Measurements from ENCODE around the gene MGMT. TPM values are rescaled to one million over a fixed set of nuclear protein-coding genes. Genes with fewer than 3 reads are reported as not detected.

The MGMT gene
- total and polyA plus RNA-seq, 2 of the 4 experiments (the other 2 are of a cell fraction) = 11.5 to 17.8 TPM

- no TSS peak for BruUV-seq (replicated peaks)
- no peak for ATAC-seq (ENCODE audit: low read depth)
Measured at GRCh38 chr10:129741280-129741977, 274.4 kb downstream of the MGMT start.

More at GRCh38 chr10:129741280-129741977, 274.4 kb downstream of the MGMT start:
- no peak overlapping the region for H2AFZ ChIP-seq (replicated peaks; ENCODE audit: low read length, poor library complexity)
- H3K27me3 ChIP-seq (ENCODE audit: control insufficient read depth, insufficient read depth, low read length) = no peaks in the 10 kb centered on the region
- ChIA-PET POLR2A (ENCODE audit: unreplicated experiment) (no interaction called here), CTCF (no interaction called here)
- dilution Hi-C loops (cut with HindIII; ENCODE audit: low sequenced_read_pairs, unreplicated experiment) (no loop called here), intact Hi-C loops (cut with micrococcal nuclease) (no loop called here), in situ Hi-C loops (cut with MboI; ENCODE audit: low sequenced_read_pairs) (no loop called here)
- H3K18ac ChIP-seq (ENCODE audit: low read depth, low read length) = no peak overlapping the region
- H2BK20ac ChIP-seq (ENCODE audit: low read depth, low read length) = no peak overlapping the region
- peak overlapping the region; percentile 24 for H2AK9ac ChIP-seq (replicated peaks; ENCODE audit: low read depth, low read length, poor library complexity)
- peaks cover 31% of the 10 kb centered on the region for H3K9me3 ChIP-seq (ENCODE audit: control insufficient read depth, insufficient read depth, low read length)
- H2BK15ac ChIP-seq (ENCODE audit: low read depth, low read length) = no peak overlapping the region
- no peaks in the 10 kb centered on the region for H3K4me1 ChIP-seq (ENCODE audit: control insufficient read depth, insufficient read depth, low read length)
- H4K8ac ChIP-seq (ENCODE audit: low read depth in 2 of 2, low read length in 2 of 2) = no peak overlapping the region
- 72% methylated on average over 7 of the region's 19 CpGs; no CpG with 5 or more reads in 1 of the 2 experiments for WGBS, 2 experiments (ENCODE audit: extremely low coverage in 2 of 2, insufficient read length in 1 of 2)
- no peak overlapping the region for H4K5ac ChIP-seq (ENCODE audit: low read depth, low read length)
- H3K9ac ChIP-seq (ENCODE audit: low read depth, low read length) = no peak overlapping the region
- no peak overlapping the region for H3K27ac ChIP-seq (ENCODE audit: insufficient read depth, low read length)
- no peaks in the 10 kb centered on the region for H3K79me1 ChIP-seq (ENCODE audit: low read depth in 1 of 2, low read length in 2 of 2)
- no peaks in the 10 kb centered on the region for H3K36me3 ChIP-seq (ENCODE audit: control insufficient read depth, insufficient read depth, low read length)
- H3K23ac ChIP-seq (ENCODE audit: low read depth, low read length) = no peak overlapping the region
- no peak for TF ChIP-seq POLR2A (IDR thresholded peaks at IDR 0.05; ENCODE audit: low read depth, low read length)
- H3K4ac ChIP-seq (ENCODE audit: low read depth, low read length) = no peak overlapping the region
- H3K4me3 ChIP-seq (ENCODE audit: insufficient read depth, low read depth, low read length) = no peak overlapping the region
- no peaks in the 10 kb centered on the region for H3K9me1 ChIP-seq (ENCODE audit: insufficient read depth, low read length)
- no peak overlapping the region for H2AK5ac ChIP-seq (ENCODE audit: low read depth, low read length)
- H2BK5ac ChIP-seq (ENCODE audit: low read depth, low read length, poor library complexity, severe bottlenecking) = no peak overlapping the region
- no peak overlapping the region for H4K91ac ChIP-seq (ENCODE audit: insufficient read depth, low read depth, low read length)
- DNase-seq = no peak
- H4K20me1 ChIP-seq (ENCODE audit: insufficient read depth, low read length) = no peaks in the 10 kb centered on the region
- no peak overlapping the region for H3K14ac ChIP-seq (replicated peaks; ENCODE audit: low read depth, low read length)
- H2BK120ac ChIP-seq (ENCODE audit: low read depth, low read length) = no peak overlapping the region
- no peak overlapping the region for H3K4me2 ChIP-seq (ENCODE audit: low read depth, low read length)
- H3K56ac ChIP-seq (ENCODE audit: extremely low read depth, insufficient read depth, low read length) = no peak overlapping the region

All from IMR-90 (cell line).